Vagina (tissue), 2 donors: ENCODE measurements around the gene IL6ST. TPM values are rescaled to one million over a fixed set of nuclear protein-coding genes. Genes with fewer than 3 reads are reported as not detected.

Experiments
- DNase-seq, 2 donors: peaks; one replicate each; pipeline ENCODE4 v3.0.0-alpha.2; 2017; ENCODE audit errors: extremely low spot score in 2 of 2
- H3K27ac ChIP-seq: fragments of 200-600 bp; sonication (generic); one replicate; pipeline ENCODE4 v1.5.1; 2019
- H3K27me3 ChIP-seq: fragments of 200-600 bp; sonication (generic); one replicate; pipeline ENCODE4 v1.5.1; 2019
- H3K36me3 ChIP-seq, 2 donors: fragments of 200-600 bp; sonication (generic); one replicate each; pipeline ENCODE4 v1.5.1; 2017 to 2019
- H3K4me1 ChIP-seq: fragments of 200-600 bp; sonication (generic); one replicate; pipeline ENCODE4 v1.5.1; 2019
- H3K4me3 ChIP-seq, 2 donors: fragments of 200-600 bp; sonication (generic); 1 replicate in 1 of 2; 2 replicates in 1 of 2; pipeline ENCODE4 v1.5.1; 2016 to 2019
- H3K9me3 ChIP-seq: fragments of 200-600 bp; sonication (generic); one replicate; pipeline ENCODE4 v1.5.1; 2019
- CTCF ChIP-seq, 3 experiments: fragments of 450-650 bp in 2 of 3; fragments of 200-600 bp in 1 of 3; sonication (generic) in 1 of 3; IDR thresholded peaks; one replicate each; pipeline ENCODE4 v1.5.1; 2017 to 2019; ENCODE audit warnings: antibody characterized with exemption in 3 of 3, mild to moderate bottlenecking in 2 of 3, moderate library complexity in 2 of 3
- POLR2A ChIP-seq, 2 donors: fragments of 450-650 bp; IDR thresholded peaks; one replicate each; pipeline ENCODE4 v1.6.1; 2017; ENCODE audit warnings: antibody characterized with exemption in 2 of 2, mild to moderate bottlenecking in 2 of 2, moderate library complexity in 2 of 2
- POLR2AphosphoS5 ChIP-seq, 2 donors: sonication (generic); formaldehyde crosslinking; IDR thresholded peaks; one replicate each; pipeline ENCODE4 v1.9.0; 2017; ENCODE audit warnings: antibody characterized with exemption in 2 of 2, mild to moderate bottlenecking in 2 of 2, low read depth in 1 of 2; ENCODE audit not compliant: insufficient read depth in 1 of 2
- intact Hi-C: fragments of 100-400 bp; cut with DNase I; formaldehyde crosslinking; loops from one replicate; pipeline ENCODE4 v1.15.1; 2023
- total RNA-seq: library from RNA; depleted of rRNA; stranded (reverse); fragments of >200 nt; gene quantifications from one replicate; pipeline ENCODE4 v1.2.3, GENCODE V29; 2016

IL6ST gene
- total RNA-seq, 1 donor from 2014 or later: 312 TPM

- DNase-seq: no peak
- no peaks in the 10 kb centered on the region for H3K4me1 ChIP-seq
- intact Hi-C loops: no loop called here
- no peaks in the 10 kb centered on the region for H3K9me3 ChIP-seq
- no peaks in the 10 kb centered on the region for H3K36me3 ChIP-seq
- no peak for TF ChIP-seq POLR2A (IDR thresholded peaks at IDR 0.05)
- TF ChIP-seq POLR2AphosphoS5 (IDR thresholded peaks at IDR 0.05; ENCODE audit: insufficient read depth in 1 of 2, low read depth in 1 of 2): no peak
- TF ChIP-seq CTCF (IDR thresholded peaks at IDR 0.05): no peak
- no peaks in the 10 kb centered on the region for H3K27me3 ChIP-seq
- H3K4me3 ChIP-seq: no peak overlapping the region
- no peak overlapping the region for H3K27ac ChIP-seq
Observed at GRCh38 chr5:55920784-55921183, 74.0 kb downstream of the IL6ST start.

- Histone ChIP-seq H3K27me3 (no peaks in the 10 kb centered on the region), H3K9me3 (no peaks in the 10 kb centered on the region), H3K4me1 (no peaks in the 10 kb centered on the region), H3K4me3 (no peak overlapping the region), H3K36me3 (no peaks in the 10 kb centered on the region), H3K27ac (no peak overlapping the region)
- intact Hi-C loops: no loop called here
- no peak for DNase-seq
- no peak for TF ChIP-seq POLR2A (IDR thresholded peaks at IDR 0.05)
- no peak for TF ChIP-seq POLR2AphosphoS5 (IDR thresholded peaks at IDR 0.05; ENCODE audit: insufficient read depth in 1 of 2, low read depth in 1 of 2)
- TF ChIP-seq CTCF (IDR thresholded peaks at IDR 0.05): no peak
Observed at GRCh38 chr5:55919625-55920024, 75.1 kb downstream of the IL6ST start.

GRCh38 chr5:55918087-55919035, 76.4 kb downstream of the IL6ST start:
- Histone ChIP-seq H3K36me3 (no peaks in the 10 kb centered on the region), H3K27ac (no peak overlapping the region), H3K4me3 (no peak overlapping the region), H3K27me3 (no peaks in the 10 kb centered on the region), H3K4me1 (no peaks in the 10 kb centered on the region), H3K9me3 (no peaks in the 10 kb centered on the region)
- DNase-seq: peak in 1 of 2 donors; percentile 67
- TF ChIP-seq CTCF (IDR thresholded peaks at IDR 0.05): no peak
- no peak for TF ChIP-seq POLR2AphosphoS5 (IDR thresholded peaks at IDR 0.05; ENCODE audit: insufficient read depth in 1 of 2, low read depth in 1 of 2)
- TF ChIP-seq POLR2A (IDR thresholded peaks at IDR 0.05): no peak
- intact Hi-C loops: no loop called here

- H3K36me3 ChIP-seq: no peaks in the 10 kb centered on the region
- TF ChIP-seq POLR2AphosphoS5 (IDR thresholded peaks at IDR 0.05; ENCODE audit: insufficient read depth in 1 of 2, low read depth in 1 of 2): no peak
- TF ChIP-seq POLR2A (IDR thresholded peaks at IDR 0.05): no peak
- no peak for TF ChIP-seq CTCF (IDR thresholded peaks at IDR 0.05)
- DNase-seq: peak in 1 of 2 donors; percentile 67
- no peaks in the 10 kb centered on the region for H3K27me3 ChIP-seq
- no peak overlapping the region for H3K4me3 ChIP-seq
- H3K9me3 ChIP-seq: no peaks in the 10 kb centered on the region
- no peak overlapping the region for H3K27ac ChIP-seq
- no peaks in the 10 kb centered on the region for H3K4me1 ChIP-seq
- intact Hi-C loops: no loop called here
Observed at GRCh38 chr5:55917402-55918086, 77.2 kb downstream of the IL6ST start.
